ENCODE measurements around the gene GPAT3. TPM values are rescaled to one million over a fixed set of nuclear protein-coding genes. Genes with fewer than 3 reads are reported as not detected.

The GPAT3 gene
- total RNA-seq, 1 donor from 2014 or later, result 9.8 TPM

DNA sequence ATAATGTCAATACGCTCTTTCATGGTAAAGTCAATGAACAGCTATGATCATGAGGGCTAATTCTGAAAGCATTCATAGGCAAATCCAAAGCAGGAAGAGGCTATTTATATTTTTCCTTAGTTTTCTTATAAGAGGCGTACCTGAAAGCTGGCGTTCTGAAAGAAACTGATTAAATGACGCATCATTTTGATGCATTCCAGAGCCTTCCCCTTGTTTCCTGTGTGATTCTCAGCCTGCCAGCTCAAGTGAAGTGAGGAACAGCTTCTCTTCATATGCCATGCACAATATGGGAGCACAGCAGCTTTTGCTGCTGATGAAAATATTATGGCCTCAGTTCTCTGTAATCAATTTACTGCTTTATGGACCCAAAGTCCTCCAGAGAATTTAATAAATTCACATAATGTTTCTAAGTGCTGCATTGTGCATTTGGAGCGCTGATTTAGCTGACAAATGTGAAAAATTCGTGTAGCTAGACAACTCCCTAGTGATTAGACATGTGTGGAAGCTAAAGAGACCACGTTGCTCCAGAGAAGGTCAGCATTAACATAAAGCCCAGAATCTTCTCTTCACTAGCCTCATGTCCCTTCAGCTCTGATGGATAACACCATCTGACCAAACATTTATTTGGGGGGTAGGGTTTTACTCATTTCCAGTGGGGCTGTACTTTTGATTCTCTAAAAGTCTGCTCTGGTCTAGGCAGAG is 110.8 kb downstream of the GPAT3 start:
- ATAC-seq, result no peak

DNA sequence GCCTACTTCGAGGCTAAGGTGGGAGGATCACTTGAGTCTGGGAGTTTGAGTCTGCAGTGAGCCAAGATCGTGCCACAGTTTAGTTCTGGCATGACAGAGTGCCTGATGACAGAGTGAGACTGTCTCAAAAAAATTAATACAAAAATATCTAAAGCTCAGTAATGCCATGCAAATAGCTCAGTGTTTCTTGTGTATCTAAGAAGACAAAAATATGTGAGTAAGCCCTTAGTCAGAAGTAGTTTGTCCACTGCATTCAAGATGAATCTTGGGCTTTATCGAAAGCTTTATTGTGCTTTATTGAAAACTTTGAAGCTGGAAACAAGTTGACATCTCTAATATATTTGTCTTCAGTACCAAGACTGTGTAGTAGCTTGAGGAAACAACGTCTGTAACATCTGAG is 115.9 kb downstream of the GPAT3 start:
- ATAC-seq, result peak; percentile 28

Other genes starting within 250 kb of the GPAT3 start
- 15.4 TPM for gene HPSE, start 201.3 kb upstream of the GPAT3 start, total RNA-seq
- 8.0 TPM for gene HELQ, start 80.3 kb upstream of the GPAT3 start, total RNA-seq
- gene MRPS18C, start 80.0 kb upstream of the GPAT3 start, total RNA-seq, result 51.4 TPM
- gene ABRAXAS1, start 51.0 kb upstream of the GPAT3 start, total RNA-seq, result 5.9 TPM